ENCODE data around the gene CDH5. TPM values are rescaled to one million over a fixed set of nuclear protein-coding genes. Genes with fewer than 3 reads are reported as not detected.

The CDH5 gene
- total RNA-seq, 3 donors from 2014 or later: 5.5 to 17.0 (median 10.2) TPM

- DNase-seq (no peak), ATAC-seq (no peak)
- H3K36me3 ChIP-seq (ENCODE audit: low read depth): no peaks in the 10 kb centered on the region
- H3K4me3 ChIP-seq: no peak overlapping the region
- TF ChIP-seq CTCF (IDR thresholded peaks at IDR 0.05): no peak
- no peaks in the 10 kb centered on the region for H3K9me3 ChIP-seq
- intact Hi-C loops (cut with DNase I, micrococcal nuclease): no loop called here
- no peaks in the 10 kb centered on the region for H3K4me1 ChIP-seq (ENCODE audit: low read depth)
Observed at GRCh38 chr16:66373667-66374066, 7.2 kb downstream of the CDH5 start.

DNA sequence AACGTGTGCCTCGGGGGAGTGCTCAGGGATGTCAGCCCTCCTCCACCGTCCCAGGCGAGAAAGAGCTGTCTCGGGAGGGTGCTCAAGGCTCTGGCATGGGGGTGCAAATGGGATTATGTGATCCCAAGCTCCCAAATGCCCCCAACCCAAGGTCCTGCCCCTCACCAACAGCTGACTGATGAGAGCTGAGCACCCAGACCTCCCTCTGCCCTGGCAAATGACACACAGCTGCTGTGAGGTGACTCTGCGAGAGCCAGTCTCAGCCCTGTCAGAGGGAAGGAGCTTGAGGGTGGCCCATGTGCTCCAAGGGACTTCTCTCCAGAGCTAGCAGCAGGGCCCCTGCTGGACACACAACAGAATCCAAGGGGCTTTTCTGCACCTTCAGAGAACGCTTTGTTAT, 7.7 kb downstream of the CDH5 start:
- Histone ChIP-seq H3K36me3 (ENCODE audit: low read depth) (no peaks in the 10 kb centered on the region), H3K9me3 (no peaks in the 10 kb centered on the region), H3K4me1 (ENCODE audit: low read depth) (no peaks in the 10 kb centered on the region), H3K4me3 (no peak overlapping the region)
- ATAC-seq (no peak), DNase-seq (peak in 1 of 3 donors; percentile 10)
- no peak for TF ChIP-seq CTCF (IDR thresholded peaks at IDR 0.05)
- intact Hi-C loops (cut with DNase I, micrococcal nuclease): no loop called here

- H3K4me3 ChIP-seq: no peak overlapping the region
- no peaks in the 10 kb centered on the region for H3K36me3 ChIP-seq (ENCODE audit: low read depth)
- DNase-seq (no peak), ATAC-seq (no peak)
- no peak for TF ChIP-seq CTCF (IDR thresholded peaks at IDR 0.05)
- no peaks in the 10 kb centered on the region for H3K9me3 ChIP-seq
- intact Hi-C loops (cut with DNase I, micrococcal nuclease): no loop called here
- no peaks in the 10 kb centered on the region for H3K4me1 ChIP-seq (ENCODE audit: low read depth)
Observed at GRCh38 chr16:66375451-66375850, 9.0 kb downstream of the CDH5 start.

DNA sequence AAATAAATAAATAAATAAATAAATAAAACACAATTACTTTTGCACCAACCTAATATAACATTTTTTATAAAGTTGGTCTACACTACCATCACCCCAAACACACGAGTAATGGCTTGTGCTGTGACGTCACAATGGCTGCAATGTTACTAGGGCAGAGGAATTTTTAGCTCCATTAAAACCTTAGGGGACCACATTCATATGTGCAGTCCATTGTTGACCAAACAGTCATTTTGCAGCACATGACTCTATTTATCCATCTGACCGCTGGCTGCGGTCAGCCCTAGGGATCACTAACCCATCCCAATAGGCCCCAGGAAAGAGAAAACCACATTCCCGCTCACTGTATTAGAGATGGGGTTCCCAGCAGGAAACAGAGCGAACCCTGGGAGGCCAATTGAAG, 9.6 kb downstream of the CDH5 start:
- Histone ChIP-seq H3K36me3 (ENCODE audit: low read depth) (no peaks in the 10 kb centered on the region), H3K4me1 (ENCODE audit: low read depth) (no peaks in the 10 kb centered on the region), H3K9me3 (no peaks in the 10 kb centered on the region), H3K4me3 (no peak overlapping the region)
- intact Hi-C loops (cut with DNase I, micrococcal nuclease): no loop called here
- TF ChIP-seq CTCF (IDR thresholded peaks at IDR 0.05): no peak
- ATAC-seq: no peak
- no peak for DNase-seq

GRCh38 chr16:66376577-66377305, 10.2 kb downstream of the CDH5 start:
- ATAC-seq (no peak), DNase-seq (no peak)
- no peaks in the 10 kb centered on the region for H3K9me3 ChIP-seq
- H3K4me3 ChIP-seq: no peak overlapping the region
- TF ChIP-seq CTCF (IDR thresholded peaks at IDR 0.05): no peak
- no peaks in the 10 kb centered on the region for H3K4me1 ChIP-seq (ENCODE audit: low read depth)
- H3K36me3 ChIP-seq (ENCODE audit: low read depth): no peaks in the 10 kb centered on the region
- intact Hi-C loops (cut with DNase I, micrococcal nuclease): no loop called here

- H3K4me1 ChIP-seq (ENCODE audit: low read depth): no peaks in the 10 kb centered on the region
- TF ChIP-seq CTCF (IDR thresholded peaks at IDR 0.05): no peak
- no peak for ATAC-seq
- no peak overlapping the region for H3K4me3 ChIP-seq
- intact Hi-C loops (cut with DNase I, micrococcal nuclease): no loop called here
- no peaks in the 10 kb centered on the region for H3K9me3 ChIP-seq
- no peak for DNase-seq
- no peaks in the 10 kb centered on the region for H3K36me3 ChIP-seq (ENCODE audit: low read depth)
Observed at GRCh38 chr16:66377324-66377723, 10.8 kb downstream of the CDH5 start.
